SH-SY5Y (cell line): ENCODE data around the gene XAGE1A.
"Not testable (repeated sequence)": the region's sequence is repeated elsewhere in the genome, so short reads cannot be mapped to it uniquely, and the experiment has no call there.

Experiments used
- GATA2 ChIP-seq: IDR thresholded peaks from 2 replicates; pipeline ENCODE4 v1.6.1; 2011; ENCODE audit warnings: mild to moderate bottlenecking, low read depth, low read length
- GATA3 ChIP-seq: IDR thresholded peaks from 2 replicates; pipeline ENCODE4 v1.6.1; 2011; ENCODE audit warnings: low read depth, mild to moderate bottlenecking, low read length, moderate library complexity

Gene XAGE1A

DNA sequence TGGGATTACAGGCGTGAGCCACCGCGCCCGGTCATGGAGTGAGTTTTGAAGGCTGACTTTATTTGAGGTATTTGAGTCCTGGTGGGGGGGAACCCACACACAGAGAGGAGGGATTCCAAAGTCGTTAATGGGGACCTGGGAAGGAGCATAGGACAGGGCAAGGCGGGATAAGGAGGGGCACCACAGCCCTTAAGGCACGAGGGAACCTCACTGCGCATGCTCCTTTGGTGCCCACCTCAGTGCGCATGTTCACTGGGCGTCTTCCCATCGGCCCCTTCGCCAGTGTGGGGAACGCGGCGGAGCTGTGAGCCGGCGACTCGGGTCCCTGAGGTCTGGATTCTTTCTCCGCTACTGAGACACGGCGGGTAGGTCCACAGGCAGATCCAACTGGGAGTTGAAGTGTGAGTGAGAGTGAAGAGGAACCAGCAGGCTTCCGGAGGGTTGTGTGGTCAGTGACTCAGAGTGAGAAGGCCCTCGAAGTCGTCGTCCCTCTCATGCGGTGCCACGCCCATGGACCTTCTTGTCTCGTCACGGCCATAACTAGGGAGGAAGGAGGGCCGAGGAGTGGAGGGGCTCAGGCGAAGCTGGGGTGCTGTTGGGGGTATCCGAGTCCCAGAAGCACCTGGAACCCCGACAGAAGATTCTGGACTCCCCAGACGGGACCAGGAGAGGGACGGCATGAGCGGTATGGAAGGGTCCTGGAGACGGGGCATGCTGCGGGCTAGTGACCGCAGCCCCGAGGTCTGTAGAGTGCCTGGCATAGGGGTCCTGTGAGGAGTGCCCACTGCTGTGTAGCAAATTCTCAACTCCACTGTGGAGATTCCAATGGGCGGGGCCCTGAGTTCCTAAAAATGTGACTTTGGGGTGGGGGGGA lies at the start of gene XAGE1A:
Gene XAGE1A, plus strand, starts transcription at position 264 of the 874 bp plus-strand sequence. CDS start 1,554 bp downstream, outside the sequence.
- TF ChIP-seq GATA2, GATA3: not testable (repeated sequence)

DNA sequence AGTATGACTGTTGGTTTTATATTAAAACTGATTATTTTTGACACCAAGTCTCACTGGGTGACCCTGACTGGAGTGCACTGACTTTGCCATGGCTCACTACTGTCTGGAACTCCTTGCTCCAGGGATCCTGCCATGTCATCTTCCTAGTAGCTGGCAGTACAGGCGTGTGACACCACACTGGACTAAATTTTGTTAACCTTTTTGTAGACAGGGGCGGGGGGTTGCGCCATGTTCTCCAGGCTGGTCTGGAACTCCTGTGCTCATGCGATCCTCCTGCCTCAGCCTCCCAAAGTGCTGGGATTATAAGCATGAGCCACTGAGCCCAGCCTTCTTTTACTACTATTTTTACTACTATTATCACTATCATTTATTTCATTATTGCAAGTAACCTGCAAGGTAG lies 8.9 kb downstream of the XAGE1A start:
- TF ChIP-seq GATA3 (no peak), GATA2 (no peak)

DNA sequence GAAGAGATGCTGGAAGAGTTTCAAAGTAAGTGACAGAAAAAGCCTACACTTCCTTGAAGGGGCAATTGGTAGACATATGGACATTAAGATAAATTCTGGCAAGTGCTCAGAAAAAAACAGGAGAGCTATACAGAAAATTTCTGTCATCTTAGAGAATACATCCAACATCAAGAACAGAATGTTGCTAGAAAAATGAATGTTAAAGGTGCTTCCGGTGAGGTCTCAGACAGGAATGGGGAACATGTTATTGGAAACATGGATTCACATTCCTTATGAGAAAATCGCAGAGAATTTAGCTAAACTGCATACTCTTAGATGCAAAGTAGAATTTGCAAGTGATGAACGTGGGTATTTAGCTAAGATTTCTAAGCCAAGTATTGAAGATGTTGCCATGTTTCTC lies 11.7 kb downstream of the XAGE1A start:
- TF ChIP-seq GATA3 (no peak), GATA2 (no peak)

- TF ChIP-seq GATA2 (no peak), GATA3 (no peak)
Measured at GRCh38 chrX:52509916-52510315, 14.3 kb downstream of the XAGE1A start.

DNA sequence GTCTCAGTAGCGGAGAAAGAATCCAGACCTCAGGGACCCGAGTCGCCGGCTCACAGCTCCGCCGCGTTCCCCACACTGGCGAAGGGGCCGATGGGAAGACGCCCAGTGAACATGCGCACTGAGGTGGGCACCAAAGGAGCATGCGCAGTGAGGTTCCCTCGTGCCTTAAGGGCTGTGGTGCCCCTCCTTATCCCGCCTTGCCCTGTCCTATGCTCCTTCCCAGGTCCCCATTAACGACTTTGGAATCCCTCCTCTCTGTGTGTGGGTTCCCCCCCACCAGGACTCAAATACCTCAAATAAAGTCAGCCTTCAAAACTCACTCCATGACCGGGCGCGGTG lies 21.3 kb downstream of the XAGE1A start, which contains the start of gene XAGE1B:
Gene XAGE1B, minus strand, starts transcription at position 77 of the 339 bp plus-strand sequence. CDS start 1,536 bp downstream, outside the sequence.
- not testable (repeated sequence) for TF ChIP-seq GATA3, GATA2

GRCh38 chrX:52542311-52542710 lies 46.7 kb downstream of the XAGE1A start:
- no peak for TF ChIP-seq GATA3
- no peak for TF ChIP-seq GATA2

DNA sequence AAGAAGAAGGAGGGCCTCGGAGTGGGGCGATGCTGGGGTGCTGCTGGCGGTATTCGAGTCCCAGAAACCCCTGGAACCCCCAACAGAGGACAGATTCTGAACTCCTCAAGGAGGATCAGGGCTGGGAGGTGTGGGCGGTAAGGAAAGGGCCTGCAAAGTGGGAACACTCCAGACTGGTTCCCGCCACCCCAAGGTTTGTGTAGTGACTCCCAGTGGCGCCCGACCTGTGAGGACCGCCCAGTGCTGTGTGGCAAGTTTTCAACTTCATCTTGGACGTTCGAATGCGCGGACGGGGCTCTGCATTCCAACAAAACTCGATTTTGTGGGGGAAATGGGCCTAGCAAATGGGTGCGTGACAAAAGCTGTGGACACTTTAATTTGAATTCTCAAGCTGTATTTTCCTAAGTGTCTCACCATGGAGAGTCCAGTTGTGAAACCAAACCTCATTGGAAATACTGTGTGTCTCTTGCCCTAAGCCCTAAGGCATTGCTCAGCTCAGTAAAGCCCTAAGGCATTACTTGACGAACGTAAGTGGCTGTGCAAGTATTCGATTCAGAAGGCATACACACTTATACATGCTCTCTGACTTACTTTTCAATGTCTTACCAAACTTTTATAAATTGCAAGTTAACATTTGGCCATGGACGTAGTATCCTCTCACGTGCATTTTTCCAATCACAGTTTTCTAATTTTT lies 48.7 kb downstream of the XAGE1A start:
- no peak for TF ChIP-seq GATA2
- TF ChIP-seq GATA3: no peak
